Renal cortex interstitium (tissue), 11 donors: ENCODE measurements around the gene SYNDIG1. TPM values are rescaled to one million over a fixed set of nuclear protein-coding genes. Genes with fewer than 3 reads are reported as not detected.

Experiments used
- DNase-seq, 11 donors: peaks; one replicate each; pipeline ENCODE4 v3.0.0-alpha.2; 2013; ENCODE audit warnings: low read depth in 9 of 11, low spot score in 4 of 11; ENCODE audit errors: extremely low read depth in 1 of 11
- polyA plus RNA-seq, 3 donors: library from polyadenylated mRNA; unstranded; fragments of 120-200 nt; gene quantifications; one replicate each; pipeline ENCODE4 v1.2.1, GENCODE V29; 2013; ENCODE audit not compliant: insufficient read length in 3 of 3

Gene SYNDIG1
- polyA plus RNA-seq, 3 donors = 7.5 to 10.6 (median 8.2) TPM

- DNase-seq = no peak
These were observed 232.2 kb downstream of the SYNDIG1 start for GRCh38 chr20:24701668-24702067.

- DNase-seq = no peak
These were observed 233.3 kb downstream of the SYNDIG1 start for GRCh38 chr20:24702501-24703283.

DNA sequence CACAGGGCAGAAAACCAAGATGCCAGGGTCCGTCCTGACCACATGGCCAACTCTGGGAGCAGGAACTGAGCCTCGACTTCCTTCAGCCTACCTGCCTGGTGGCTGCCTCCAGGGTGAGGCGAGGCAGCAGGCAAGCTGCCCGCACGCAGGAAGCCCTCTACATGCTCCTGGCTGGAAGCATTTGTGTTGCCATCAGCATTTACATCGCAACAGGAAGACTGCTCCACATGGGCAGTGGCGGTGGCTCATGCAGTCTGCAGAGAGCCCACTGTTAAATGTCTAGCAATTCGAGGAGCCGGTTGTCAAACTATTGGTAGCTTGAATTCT is 233.8 kb downstream of the SYNDIG1 start:
- DNase-seq = no peak

DNA sequence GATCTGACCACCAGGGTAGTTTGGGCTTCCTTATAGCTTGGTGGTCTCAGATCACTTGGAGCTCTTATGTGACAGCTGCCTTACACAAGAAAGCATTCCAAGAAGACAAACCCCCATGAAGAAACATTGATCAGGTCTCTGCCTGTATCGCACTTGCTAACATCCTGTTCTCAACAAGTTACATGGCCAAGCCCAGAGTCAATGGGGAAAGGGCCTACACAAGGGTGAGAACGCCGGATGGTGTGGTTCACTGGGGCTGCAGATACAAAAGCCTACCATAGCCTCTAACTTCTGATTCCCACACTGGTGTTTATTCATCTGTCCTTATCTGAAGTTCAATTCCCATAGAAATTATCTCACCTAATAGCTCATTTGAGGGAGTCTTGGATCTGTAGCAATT is 235.5 kb downstream of the SYNDIG1 start:
- no peak for DNase-seq

GRCh38 chr20:24705486-24705885 is 236.1 kb downstream of the SYNDIG1 start:
- no peak for DNase-seq

GRCh38 chr20:24708411-24709295 is 239.2 kb downstream of the SYNDIG1 start:
- DNase-seq = peak in 2 of 11 donors; percentile 22 to 50
